Endothelial cell of umbilical vein (primary cell): Measurements from ENCODE around the gene ARMC5. TPM values are rescaled to one million over a fixed set of nuclear protein-coding genes. Genes with fewer than 3 reads are reported as not detected.

Experiments used
- BruUV-seq: library from RNA; stranded (reverse); fragments of 400-500 nt; replicated peaks from 2 replicates; lab custom pipeline; 2021; lab: Mats Ljungman, UMichigan
- CTCF ChIA-PET: fragments of 300-600, 350-600 bp; sonication (Branson Sonifier 250); formaldehyde crosslinking; loops from one replicate; lab custom pipeline; 2021; ENCODE audit warnings: antibody characterized with exemption, inconsistent platforms; lab: Charles Lee
- POLR2A ChIA-PET: fragments of 300-600, 350-600 bp; sonication (Branson Sonifier 250); formaldehyde crosslinking; loops from one replicate; lab custom pipeline; 2021; ENCODE audit warnings: antibody characterized with exemption, inconsistent platforms; lab: Charles Lee
- DNase-seq: peaks from one replicate; pipeline ENCODE4 v3.0.0-alpha.2; 2011; ENCODE audit warnings: low read depth, low spot score
- FAIRE-seq: peaks from 2 replicates; lab custom pipeline; 2011; peaks lifted over from hg19 to GRCh38; lab: Jason Lieb, UNC
- H2AFZ ChIP-seq: 2 replicates; pipeline ENCODE4 v1.6.0; 2012; ENCODE audit warnings: low read depth, low read length, control low read depth, inconsistent platforms
- H3K27ac ChIP-seq: 2 replicates; pipeline ENCODE4 v1.5.1; 2011; ENCODE audit warnings: low read depth, mild to moderate bottlenecking, control low read depth, low read length, moderate library complexity; ENCODE audit not compliant: insufficient read depth
- H3K27me3 ChIP-seq, 2 experiments: 2 replicates each; pipeline versions ENCODE4 v1.6.0 to v1.6.1; 2011; ENCODE audit warnings: low read length in 2 of 2, mixed read lengths in 1 of 2; ENCODE audit not compliant: control insufficient read depth in 2 of 2, insufficient read depth in 2 of 2
- H3K36me3 ChIP-seq, 2 experiments: 2 replicates in 1 of 2; 3 replicates in 1 of 2; pipeline ENCODE4 v1.5.1; 2011; ENCODE audit warnings: low read length in 2 of 2, mild to moderate bottlenecking in 1 of 2, moderate library complexity in 1 of 2; ENCODE audit not compliant: control insufficient read depth in 2 of 2, insufficient read depth in 2 of 2; ENCODE audit errors: extremely low read depth in 1 of 2
- H3K4me1 ChIP-seq: 3 replicates; pipeline ENCODE4 v1.5.1; 2011; ENCODE audit warnings: mild to moderate bottlenecking, low read length; ENCODE audit not compliant: control insufficient read depth, insufficient read depth; ENCODE audit errors: extremely low read depth
- H3K4me2 ChIP-seq: 2 replicates; pipeline ENCODE4 v1.6.1; 2011; ENCODE audit warnings: low read length, control low read depth, mixed read lengths; ENCODE audit not compliant: insufficient read depth
- H3K4me3 ChIP-seq, 3 experiments: fragments of 200-600 bp in 1 of 3; sonication (generic), shearing (Covaris generic) in 1 of 3; replicated peaks in 1 of 3; 2 replicates each; pipeline ENCODE4 v1.5.1; 2011 to 2016; ENCODE audit warnings: control low read depth in 3 of 3, low read length in 3 of 3, mild to moderate bottlenecking in 2 of 3, inconsistent platforms in 1 of 3, low read depth in 1 of 3, moderate library complexity in 1 of 3; ENCODE audit not compliant: insufficient read depth in 1 of 3
- H3K79me2 ChIP-seq: 2 replicates; pipeline ENCODE4 v1.6.0; 2012; ENCODE audit warnings: low read length, inconsistent platforms; ENCODE audit not compliant: control insufficient read depth, insufficient read depth
- H3K9ac ChIP-seq: replicated peaks from 2 replicates; pipeline ENCODE3; 2011; ENCODE audit warnings: low read length, control low read depth; ENCODE audit not compliant: insufficient read depth; ENCODE audit errors: extremely low read depth
- H3K9me1 ChIP-seq: replicated peaks from 3 replicates; pipeline ENCODE4 v1.6.0; 2011; ENCODE audit warnings: mild to moderate bottlenecking, low read length; ENCODE audit not compliant: control insufficient read depth, insufficient read depth; ENCODE audit errors: extremely low read depth
- H3K9me3 ChIP-seq: replicated peaks from 2 replicates; pipeline ENCODE4 v1.5.1; 2012; ENCODE audit warnings: low read length, inconsistent platforms; ENCODE audit not compliant: control insufficient read depth, insufficient read depth
- H4K20me1 ChIP-seq: replicated peaks from 2 replicates; pipeline ENCODE3; 2011; ENCODE audit warnings: mild to moderate bottlenecking, low read length; ENCODE audit not compliant: control insufficient read depth, insufficient read depth; ENCODE audit errors: extremely low read depth
- CTCF ChIP-seq, 2 donors: IDR thresholded peaks; 1 replicate in 1 of 2; 2 replicates in 1 of 2; pipeline ENCODE4 v1.5.1; 2011; ENCODE audit warnings: low read length in 2 of 2, mild to moderate bottlenecking in 2 of 2, moderate library complexity in 2 of 2, control low read depth in 1 of 2, inconsistent platforms in 1 of 2, low read depth in 1 of 2; ENCODE audit not compliant: insufficient read depth in 1 of 2; ENCODE audit errors: extremely low read depth in 1 of 2
- EZH2 ChIP-seq: IDR thresholded peaks from 2 replicates; pipeline ENCODE4 v1.6.1; 2012; ENCODE audit warnings: borderline replicate concordance, low read depth, mild to moderate bottlenecking, moderate library complexity, low read length, inconsistent platforms; ENCODE audit not compliant: severe bottlenecking
- FOS ChIP-seq: IDR thresholded peaks from 2 replicates; pipeline ENCODE4 v1.6.1; 2011; ENCODE audit warnings: mild to moderate bottlenecking, low read length, moderate library complexity, borderline replicate concordance; ENCODE audit not compliant: insufficient read depth
- JUN ChIP-seq: IDR thresholded peaks from 2 replicates; pipeline ENCODE4 v1.6.1; 2011; ENCODE audit warnings: borderline replicate concordance, low read depth; ENCODE audit not compliant: insufficient read length, insufficient read depth
- MYC ChIP-seq: IDR thresholded peaks from one replicate; pipeline ENCODE4 v1.6.1; 2011; ENCODE audit warnings: mild to moderate bottlenecking, low read depth, low read length
- dilution Hi-C: fragments of 300-500 bp; cut with MboI; formaldehyde crosslinking; loops from one replicate; pipeline ENCODE4 v1.15.0; 2019; ENCODE audit warnings: low sequenced_read_pairs; ENCODE audit not compliant: extremely low pct_ligation_motif_present
- intact Hi-C: fragments of 100-400 bp; cut with micrococcal nuclease; formaldehyde crosslinking; loops from one replicate; pipeline ENCODE4 v1.10.0; 2022
- polyA plus RNA-seq, 4 experiments: library from polyadenylated mRNA; depleted of rRNA in 3 of 4; stranded (reverse) in 3 of 4; unstranded in 1 of 4; fragments of >200 nt; gene quantifications; 2 replicates each; pipeline versions ENCODE4 v1.2.1 to v1.2.3, GENCODE V29; 2011 to 2012; ENCODE audit warnings: missing spikeins in 1 of 4
- total RNA-seq: library from RNA; stranded (reverse); gene quantifications from 2 replicates; pipeline ENCODE4 v1.2.3, GENCODE V29; 2021
- TF ChIP-seq, protein P1 (sequence below): IDR thresholded peaks from 2 replicates; pipeline ENCODE4 v1.6.1; 2011; ENCODE audit not compliant: insufficient read depth, insufficient read length

ARMC5 gene
- total and polyA plus RNA-seq, 2 donors (not counting 3 experiments of a cell fraction or from before 2014, with no cell fraction given): 17.3 to 18.8 TPM

GRCh38 chr16:31428638-31429247 is 30.6 kb upstream of the ARMC5 start:
- Histone ChIP-seq H3K4me1 (no peaks in the 10 kb centered on the region), H3K9me1 (no peaks in the 10 kb centered on the region), H3K4me2 (no peak overlapping the region), H2AFZ (no peak overlapping the region), H3K9ac (no peak overlapping the region), H3K27me3 (peaks cover 4 to 6% of the 10 kb centered on the region in 2 experiments), H3K79me2 (no peaks in the 10 kb centered on the region), H3K27ac (no peak overlapping the region), H3K9me3 (no peaks in the 10 kb centered on the region), H3K4me3 (no peak overlapping the region), H4K20me1 (no peaks in the 10 kb centered on the region), H3K36me3 (no peaks in the 10 kb centered on the region)
- dilution Hi-C loops: no loop called here
- intact Hi-C loops: no loop called here
- FAIRE-seq (no peak), DNase-seq (no peak)
- TF ChIP-seq EZH2: no peak
- TF ChIP-seq FOS: no peak
- TF ChIP-seq, protein P1, sequence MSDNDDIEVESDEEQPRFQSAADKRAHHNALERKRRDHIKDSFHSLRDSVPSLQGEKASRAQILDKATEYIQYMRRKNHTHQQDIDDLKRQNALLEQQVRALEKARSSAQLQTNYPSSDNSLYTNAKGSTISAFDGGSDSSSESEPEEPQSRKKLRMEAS: no peak
- TF ChIP-seq JUN: no peak
- TF ChIP-seq CTCF (IDR thresholded peaks at IDR 0.05; ENCODE audit: extremely low read depth in 1 of 2, insufficient read depth in 1 of 2, low read depth in 1 of 2, low read length in 2 of 2): no peak
- TF ChIP-seq MYC: no peak
- ChIA-PET POLR2A (no interaction called here), CTCF (no interaction called here)
- BruUV-seq: no TSS peak
